8988T (cell line): ENCODE measurements around the gene MLLT1.
"Not testable (repeated sequence)": the region's sequence is repeated elsewhere in the genome, so short reads cannot be mapped to it uniquely, and the experiment has no call there.

Experiments
- DNase-seq: peaks from one replicate; pipeline ENCODE4 v3.0.0; 2011

MLLT1 gene

DNA sequence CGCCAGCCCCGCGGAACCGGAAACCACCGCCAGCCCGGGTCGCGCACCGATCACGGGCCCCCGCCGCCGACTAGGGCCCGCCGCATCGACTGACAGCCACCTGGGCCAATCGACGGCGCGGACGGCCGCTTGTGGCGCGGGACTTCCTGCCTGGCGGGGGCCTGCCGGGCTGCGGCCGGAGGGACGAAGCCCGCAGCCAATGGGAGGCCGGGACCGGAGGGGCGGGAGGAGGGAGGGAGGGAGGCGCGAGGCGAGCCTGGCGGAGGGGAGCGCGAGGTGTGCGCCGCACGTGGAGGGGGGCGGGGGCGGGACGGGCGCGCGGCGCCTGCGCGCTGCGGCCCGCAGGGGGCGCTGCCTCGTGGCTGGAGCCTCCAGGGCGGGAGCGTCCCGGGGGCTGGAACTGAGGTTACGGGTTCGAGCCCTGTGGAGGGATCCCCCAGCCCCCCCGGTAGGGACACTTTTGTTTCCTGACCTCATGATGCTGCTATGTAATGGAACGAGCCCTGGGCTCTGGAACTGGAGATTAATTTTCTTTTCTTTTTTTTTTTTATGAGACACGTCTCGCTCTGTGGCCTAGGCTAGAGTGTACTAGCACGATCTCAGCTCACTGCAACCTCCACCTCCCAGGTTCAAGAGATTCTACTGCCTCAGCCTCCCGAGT lies at the start of gene MLLT1:
MLLT1 (minus strand) TSS at position 45 of the 661 bp plus-strand sequence. CDS start 191 bp downstream, outside the sequence.
- DNase-seq: peak; percentile 99

DNA sequence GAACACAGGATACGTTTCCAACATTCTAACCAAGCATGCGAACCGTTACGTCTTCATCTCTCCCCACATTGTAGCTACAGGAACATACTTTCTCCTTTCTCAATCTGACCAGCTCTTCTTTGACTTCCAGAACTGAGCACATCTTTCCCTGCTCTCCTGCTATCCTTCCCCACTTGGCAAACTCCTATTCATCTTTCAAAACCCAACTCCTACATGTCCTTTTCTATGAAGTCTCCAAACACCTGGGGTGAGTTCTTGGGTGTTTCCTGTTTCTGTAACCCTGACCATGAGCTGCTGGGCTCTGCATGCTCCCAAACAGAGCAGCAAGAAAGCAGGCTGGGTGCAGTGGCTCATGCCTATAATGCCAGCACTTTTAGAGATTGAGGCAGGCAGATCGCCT lies 47.0 kb upstream of the MLLT1 start:
- DNase-seq: no peak

DNA sequence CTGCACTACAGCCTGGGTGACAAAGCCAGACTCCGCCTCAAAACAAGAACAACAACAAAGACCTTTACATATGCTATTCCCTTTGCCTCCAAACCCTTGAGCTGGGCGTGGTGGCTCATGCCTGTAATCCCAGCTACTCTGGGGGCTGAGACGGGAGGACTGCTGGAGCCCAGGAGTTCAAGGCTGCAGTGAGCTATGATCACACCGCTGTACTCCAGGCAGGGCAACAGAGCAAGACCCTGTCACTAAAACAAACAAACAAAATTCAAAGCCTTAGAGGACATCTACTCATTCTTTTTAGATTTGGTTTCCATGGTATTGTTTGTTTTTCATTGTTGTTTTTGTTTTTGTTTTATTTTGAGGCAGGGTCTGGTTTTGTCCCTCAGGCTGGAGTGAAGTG lies 45.8 kb upstream of the MLLT1 start:
- DNase-seq: no peak

DNA sequence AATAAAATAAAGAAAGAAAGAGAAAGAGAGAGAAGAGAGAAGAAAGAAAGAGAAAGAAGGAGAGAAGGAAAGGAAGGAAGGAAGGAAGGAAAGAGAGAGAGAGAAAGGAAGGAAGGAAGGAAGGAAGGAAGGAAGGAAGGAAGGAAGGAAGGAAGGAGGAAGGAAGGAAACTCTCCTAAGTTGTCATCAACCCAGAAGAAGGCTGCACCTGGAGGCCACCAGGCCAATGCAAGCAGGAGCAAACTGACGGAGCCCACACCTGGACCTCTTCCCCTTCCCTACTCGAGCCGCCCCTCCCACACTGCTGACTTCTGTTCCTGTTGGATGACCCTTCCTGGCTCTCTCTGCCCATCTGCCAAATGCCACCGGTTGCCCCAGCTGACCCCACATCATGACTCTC lies 45.0 kb upstream of the MLLT1 start:
- no peak for DNase-seq

DNA sequence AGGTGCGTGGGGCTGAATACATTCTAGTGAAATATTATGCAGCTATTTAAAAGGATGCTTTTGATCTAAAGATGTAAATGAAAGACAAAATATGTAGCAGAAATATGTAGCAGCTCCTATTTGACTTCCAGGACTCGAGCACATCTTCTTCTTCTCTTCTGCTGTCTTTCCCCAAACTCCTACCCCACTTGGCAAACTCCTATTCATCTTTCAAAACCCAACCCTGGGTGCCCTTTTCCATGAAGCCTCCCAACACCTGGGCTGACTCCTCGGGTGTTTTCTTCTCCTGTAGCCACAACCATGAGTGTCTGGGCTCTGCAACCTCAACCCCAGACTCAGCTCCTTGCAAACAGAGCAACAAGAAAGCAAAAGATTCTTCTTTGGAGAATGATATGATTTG lies 42.5 kb upstream of the MLLT1 start:
- no peak for DNase-seq

DNA sequence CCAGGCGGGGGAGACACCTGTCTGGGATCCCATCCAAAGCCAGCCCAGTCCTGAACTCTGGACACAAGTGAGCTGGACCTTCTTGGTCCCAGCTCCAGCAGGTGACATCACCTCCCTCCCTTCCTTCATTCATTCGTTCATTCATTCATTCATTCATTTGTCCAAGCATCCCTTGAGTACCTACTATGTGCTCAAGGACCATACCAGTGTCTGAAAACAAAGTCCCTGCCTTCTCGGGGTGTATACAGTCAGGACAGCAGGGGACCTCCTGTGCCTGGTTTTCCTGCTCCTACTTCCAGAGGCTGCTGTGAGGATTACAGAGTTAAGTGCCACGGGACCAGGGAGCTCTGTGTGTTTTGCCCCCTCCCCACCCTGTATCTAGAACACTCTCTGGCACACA lies 39.6 kb upstream of the MLLT1 start:
- no peak for DNase-seq

DNA sequence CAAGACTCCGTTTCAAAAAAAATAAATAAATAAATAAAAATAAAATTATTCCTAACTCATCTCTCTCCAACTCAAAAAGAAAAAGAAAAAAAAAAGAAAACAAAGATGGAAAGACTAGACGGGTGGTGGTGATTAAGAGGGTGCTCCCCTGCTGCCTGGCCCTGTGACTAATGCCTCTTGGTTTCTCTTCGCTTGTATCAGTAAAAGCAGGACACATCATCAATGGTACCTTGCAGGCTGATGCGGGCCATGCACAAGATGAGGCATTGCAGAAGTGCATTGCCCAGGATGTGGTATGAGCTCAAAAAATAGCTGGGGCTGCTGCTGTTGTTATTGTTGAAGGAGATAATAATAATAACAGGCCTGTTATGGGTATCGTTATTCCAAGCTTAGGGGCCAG lies 39.0 kb upstream of the MLLT1 start:
- no peak for DNase-seq

DNA sequence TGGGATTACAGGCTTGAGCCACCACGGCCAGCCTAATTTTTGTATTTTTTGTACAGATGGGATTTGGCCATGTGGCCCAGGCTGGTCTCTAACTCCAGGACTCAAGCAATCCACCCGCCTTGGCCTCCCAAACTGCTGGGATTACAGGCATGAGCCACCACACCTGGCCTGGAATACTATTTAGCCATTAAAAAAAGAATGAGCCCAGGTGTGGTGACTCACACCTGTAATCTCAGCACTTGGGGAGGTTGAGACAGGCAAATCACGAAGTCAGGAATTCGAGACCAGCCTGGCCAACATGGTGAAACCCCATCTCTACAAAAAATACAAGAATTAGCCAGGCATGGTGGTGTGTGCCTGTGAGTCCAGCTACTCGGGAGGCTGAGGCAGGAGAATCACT lies 35.9 kb upstream of the MLLT1 start:
- DNase-seq: not testable (repeated sequence)

DNA sequence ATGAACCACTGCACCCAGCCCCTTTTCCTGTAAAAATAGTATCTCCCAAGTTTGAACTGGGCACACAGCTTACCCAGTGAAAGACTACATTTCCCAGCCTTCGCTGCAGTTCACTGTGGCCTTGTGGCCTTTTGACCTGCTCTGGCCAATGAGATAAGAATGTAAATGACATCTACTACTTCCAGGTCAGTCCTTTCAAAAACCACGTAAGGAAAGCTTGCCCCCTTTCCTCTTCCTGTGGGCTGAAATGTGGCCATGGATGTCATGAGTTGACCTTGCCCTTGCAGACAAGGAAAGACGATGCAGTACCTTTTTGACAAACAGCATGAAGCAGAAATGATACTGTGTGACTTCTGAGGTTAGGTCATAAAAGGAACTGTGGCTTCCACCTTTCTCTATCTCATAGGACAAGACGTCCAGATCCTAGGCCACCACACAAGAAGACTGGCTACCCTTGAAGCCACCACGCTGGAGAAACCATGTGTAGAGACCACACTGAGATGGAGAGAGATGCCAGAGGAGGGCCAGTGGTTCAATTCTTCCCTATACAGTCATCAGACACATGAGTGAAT lies 33.7 kb upstream of the MLLT1 start:
- DNase-seq: no peak

DNA sequence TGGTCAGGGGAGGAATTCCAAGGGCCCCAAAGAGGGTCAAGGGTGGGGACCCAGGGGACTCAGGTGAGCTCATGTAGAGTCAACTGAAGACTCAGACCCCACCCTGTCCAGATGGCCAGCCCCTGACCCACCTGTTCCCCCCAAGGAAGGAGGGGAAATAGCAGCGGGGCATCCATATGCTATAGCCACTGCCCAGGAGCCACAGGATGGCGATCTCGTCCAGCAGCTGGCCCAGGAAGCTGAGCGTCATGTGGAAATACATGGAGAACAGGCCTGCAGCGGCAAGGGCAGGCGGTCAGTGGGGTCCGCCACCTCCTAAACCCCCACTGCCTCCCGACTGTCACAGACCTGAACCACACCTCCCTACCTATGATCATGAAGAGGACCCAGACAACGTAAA lies 32.2 kb upstream of the MLLT1 start:
- no peak for DNase-seq

GRCh38 chr19:6298413-6298812 lies 18.6 kb upstream of the MLLT1 start:
- DNase-seq: no peak

- no peak for DNase-seq
These were observed 17.4 kb upstream of the MLLT1 start for GRCh38 chr19:6297202-6297601.

GRCh38 chr19:6292006-6292405 lies 12.2 kb upstream of the MLLT1 start:
- DNase-seq: no peak

DNA sequence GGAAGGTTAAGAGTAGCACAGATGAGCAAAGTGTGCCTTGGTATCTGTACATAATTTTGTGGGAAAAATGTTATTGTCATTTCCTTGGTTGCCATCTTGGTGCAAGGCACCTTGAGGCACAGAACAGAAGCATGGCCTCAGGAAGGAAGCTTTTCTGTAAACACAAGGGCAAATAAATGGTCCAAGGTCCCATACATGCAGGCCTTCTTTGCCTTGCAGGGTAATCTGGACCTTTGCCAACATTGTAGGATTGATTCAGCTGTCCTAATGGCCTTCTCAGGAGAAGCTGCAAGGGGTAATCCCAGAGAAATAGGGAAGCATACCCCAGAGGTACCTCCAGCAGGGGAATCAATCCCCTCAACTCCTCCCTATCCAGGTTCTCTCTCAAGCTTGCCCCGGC lies 9.0 kb upstream of the MLLT1 start:
- no peak for DNase-seq

- no peak for DNase-seq
These were observed 7.6 kb upstream of the MLLT1 start for GRCh38 chr19:6287269-6287885.

- no peak for DNase-seq
These were observed 6.9 kb upstream of the MLLT1 start for GRCh38 chr19:6286676-6287075.

DNA sequence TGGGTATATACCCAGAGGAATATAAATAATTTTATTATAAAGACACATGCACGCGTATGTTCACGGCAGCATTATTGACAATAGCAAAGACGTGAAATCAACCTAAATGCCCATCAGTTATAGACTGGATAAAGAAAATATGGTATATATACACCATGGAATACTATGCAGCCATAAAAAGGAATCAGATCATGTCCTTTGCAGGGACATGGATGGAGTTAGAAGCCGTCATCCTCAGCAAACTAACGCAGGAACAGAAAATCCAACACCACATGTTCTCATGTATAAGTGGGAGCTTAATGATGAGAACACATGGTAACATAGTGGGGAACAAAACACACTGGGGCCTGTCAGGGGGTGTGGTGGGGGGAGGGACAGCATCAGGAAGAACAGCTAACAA lies 2.6 kb upstream of the MLLT1 start:
- not testable (repeated sequence) for DNase-seq

DNA sequence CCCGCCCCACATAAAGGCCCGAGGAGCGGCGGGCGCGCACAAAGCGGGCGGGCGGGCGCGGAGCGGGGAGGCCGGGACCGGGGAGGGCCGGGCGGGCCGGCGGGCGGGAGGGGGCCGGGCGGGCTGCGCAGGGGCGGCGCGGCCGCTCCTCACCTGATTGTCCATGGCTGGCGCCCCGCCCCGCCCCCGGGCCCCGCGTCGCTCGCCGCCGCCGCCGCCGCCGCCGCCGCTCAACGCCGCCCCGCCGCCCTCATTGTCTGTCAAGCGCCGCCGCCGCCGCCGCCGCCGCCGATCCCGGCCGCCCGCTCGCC lies 200 bp downstream of the MLLT1 start:
- DNase-seq: no peak

GRCh38 chr19:6278740-6279619 lies 795 bp downstream of the MLLT1 start:
- no peak for DNase-seq

- DNase-seq: no peak
These were observed 1.7 kb downstream of the MLLT1 start for GRCh38 chr19:6278051-6278450.

DNA sequence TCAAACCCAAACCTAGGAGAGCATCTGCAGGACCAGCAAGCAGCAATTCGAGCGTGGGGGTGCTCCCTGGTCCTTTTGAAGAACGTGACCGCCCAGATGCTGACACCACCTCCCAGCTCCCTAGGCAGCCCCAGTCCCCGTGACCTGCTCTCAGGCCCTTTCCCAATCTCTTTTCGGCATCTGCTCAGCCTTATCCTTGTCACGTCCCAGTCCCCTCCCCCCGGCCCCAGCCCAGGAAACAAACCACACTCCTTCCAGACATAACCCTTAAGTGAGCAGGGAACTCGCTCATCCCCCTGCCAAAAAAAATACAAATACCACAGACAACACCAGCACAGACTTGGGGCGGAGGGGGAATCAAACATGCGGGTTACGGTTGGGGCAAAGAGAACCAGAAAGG lies 3.3 kb downstream of the MLLT1 start:
- no peak for DNase-seq

DNA sequence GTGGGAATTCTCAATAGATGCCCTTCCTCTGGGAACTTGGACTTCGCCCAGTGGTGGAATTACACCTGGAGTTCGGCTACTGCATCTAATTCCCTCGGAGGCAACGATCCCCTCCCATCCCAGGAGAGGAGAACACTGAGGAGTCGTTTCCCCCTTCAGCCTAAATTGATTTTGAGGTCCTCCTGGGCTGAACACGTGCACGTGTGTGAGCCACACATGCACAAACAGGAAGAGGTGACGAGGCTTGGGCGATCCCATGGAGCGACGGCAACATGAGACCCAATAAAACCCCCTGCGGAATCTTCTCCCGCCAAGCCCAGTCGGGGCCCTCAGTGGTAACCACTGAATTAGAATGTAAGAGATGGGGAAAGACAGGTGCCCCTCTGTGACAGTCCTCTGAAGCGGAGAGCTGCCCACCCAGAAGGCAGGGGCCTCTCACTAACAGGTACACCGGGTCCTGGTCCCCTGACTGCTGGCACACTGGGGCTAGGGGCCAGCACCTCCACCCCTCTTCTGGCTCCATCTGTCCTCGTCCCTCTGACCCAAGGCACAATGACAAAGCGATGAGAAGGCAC lies 4.5 kb downstream of the MLLT1 start:
- DNase-seq: no peak

- no peak for DNase-seq
These were observed 5.0 kb downstream of the MLLT1 start for GRCh38 chr19:6274756-6275155.
